CD14-positive monocyte (primary cell): ENCODE results near the gene PEX16. TPM values are rescaled to one million over a fixed set of nuclear protein-coding genes. Genes with fewer than 3 reads are reported as not detected.

Experiments used
- DNase-seq, 3 donors: peaks; one replicate each; pipeline ENCODE4 v3.0.0-alpha.2; 2011 to 2022
- H2AFZ ChIP-seq: 2 replicates; pipeline ENCODE4 v1.6.0; 2012; ENCODE audit warnings: mild to moderate bottlenecking, low read depth, low read length, inconsistent platforms; ENCODE audit not compliant: insufficient read depth, poor library complexity, severe bottlenecking
- H3K27ac ChIP-seq, 2 donors: 1 replicate in 1 of 2; 2 replicates in 1 of 2; pipeline ENCODE4 v1.5.1; 2012 to 2013; ENCODE audit warnings: low read length in 2 of 2, control low read depth in 1 of 2, inconsistent platforms in 1 of 2, low read depth in 1 of 2, mild to moderate bottlenecking in 1 of 2
- H3K27me3 ChIP-seq, 2 donors: one replicate each; pipeline versions ENCODE4 v1.6.0 to v1.6.1; 2011 to 2013; ENCODE audit warnings: low read length in 2 of 2; ENCODE audit not compliant: control insufficient read depth in 2 of 2, insufficient read depth in 2 of 2
- H3K36me3 ChIP-seq, 2 donors: replicated peaks in 1 of 2; 1 replicate in 1 of 2; 2 replicates in 1 of 2; pipeline versions ENCODE4 v1.5.1 to v1.6.1; 2012 to 2013; ENCODE audit warnings: low read length in 2 of 2, control low read depth in 1 of 2, inconsistent platforms in 1 of 2, mild to moderate bottlenecking in 1 of 2; ENCODE audit not compliant: insufficient read depth in 2 of 2, control insufficient read depth in 1 of 2
- H3K4me1 ChIP-seq, 2 donors: 1 replicate in 1 of 2; 2 replicates in 1 of 2; pipeline versions ENCODE4 v1.5.1 to v1.6.1; 2012 to 2013; ENCODE audit warnings: low read length in 2 of 2, control low read depth in 1 of 2, inconsistent platforms in 1 of 2, mild to moderate bottlenecking in 1 of 2, moderate library complexity in 1 of 2; ENCODE audit not compliant: insufficient read depth in 2 of 2, control insufficient read depth in 1 of 2
- H3K4me2 ChIP-seq: replicated peaks from 2 replicates; pipeline ENCODE3; 2012; ENCODE audit warnings: low read length, moderate library complexity, mild to moderate bottlenecking; ENCODE audit not compliant: poor library complexity, severe bottlenecking; ENCODE audit errors: extremely low read depth
- H3K4me3 ChIP-seq, 3 experiments: fragments of 200-600 bp in 1 of 3; sonication (generic) in 1 of 3; replicated peaks in 1 of 3; 1 replicate in 2 of 3; 2 replicates in 1 of 3; pipeline ENCODE4 v1.5.1; 2011 to 2013; ENCODE audit warnings: low read length in 3 of 3, mild to moderate bottlenecking in 3 of 3, control low read depth in 2 of 3, low read depth in 2 of 3, inconsistent platforms in 1 of 3, moderate library complexity in 1 of 3
- H3K79me2 ChIP-seq: 2 replicates; pipeline ENCODE4 v1.6.0; 2012; ENCODE audit warnings: mild to moderate bottlenecking, control low read depth, inconsistent platforms, low read length, moderate library complexity; ENCODE audit not compliant: insufficient read depth
- H3K9ac ChIP-seq: 2 replicates; pipeline ENCODE4 v1.6.0; 2017; ENCODE audit warnings: low read length, mild to moderate bottlenecking; ENCODE audit not compliant: insufficient read depth, poor library complexity, severe bottlenecking
- H3K9me3 ChIP-seq, 2 donors: replicated peaks in 1 of 2; 1 replicate in 1 of 2; 2 replicates in 1 of 2; pipeline versions ENCODE4 v1.5.1 to v1.6.1; 2012 to 2013; ENCODE audit warnings: low read length in 2 of 2, control low read depth in 1 of 2; ENCODE audit not compliant: control insufficient read depth in 1 of 2, insufficient read depth in 1 of 2
- H4K20me1 ChIP-seq: 2 replicates; pipeline ENCODE4 v1.6.0; 2012; ENCODE audit warnings: mild to moderate bottlenecking, low read length, control low read depth, moderate library complexity; ENCODE audit not compliant: insufficient read depth
- H3K27ac Mint-ChIP-seq, 7 donors: one replicate each; pipeline ENCODE4 v1.8.0; 2020; ENCODE audit warnings: mild to moderate bottlenecking in 7 of 7, mixed read lengths in 7 of 7, moderate library complexity in 6 of 7, inconsistent platforms in 2 of 7
- H3K27me3 Mint-ChIP-seq, 3 donors: one replicate each; pipeline ENCODE4 v1.8.0; 2021 to 2022; ENCODE audit warnings: low read depth in 3 of 3, mild to moderate bottlenecking in 3 of 3, mixed read lengths in 3 of 3, moderate library complexity in 3 of 3, inconsistent platforms in 1 of 3
- H3K36me3 Mint-ChIP-seq, 2 donors: one replicate each; pipeline ENCODE4 v1.8.0; 2020; ENCODE audit warnings: mixed read lengths in 2 of 2, inconsistent platforms in 1 of 2, mild to moderate bottlenecking in 1 of 2
- H3K4me1 Mint-ChIP-seq: one replicate; pipeline ENCODE4 v1.8.0; 2020; ENCODE audit warnings: mild to moderate bottlenecking, mixed read lengths
- H3K4me3 Mint-ChIP-seq, 2 donors: one replicate each; pipeline ENCODE4 v1.8.0; 2020; ENCODE audit warnings: mild to moderate bottlenecking in 2 of 2, mixed read lengths in 2 of 2, moderate library complexity in 1 of 2
- H3K9me3 Mint-ChIP-seq, 7 donors: one replicate each; pipeline ENCODE4 v1.8.0; 2020 to 2022; ENCODE audit warnings: mixed read lengths in 7 of 7, mild to moderate bottlenecking in 6 of 7, moderate library complexity in 6 of 7, inconsistent platforms in 2 of 7
- CTCF ChIP-seq: fragments of 200-600 bp; IDR thresholded peaks from one replicate; pipeline ENCODE4 v1.8.0; 2022; ENCODE audit warnings: antibody characterized with exemption, mild to moderate bottlenecking
- WGBS: methylation state at CpG from one replicate; pipeline ENCODE4 v1.1.5; 2013; ENCODE audit warnings: missing lambda C conversion rate; ENCODE audit not compliant: insufficient coverage; 5-methylcytosine and 5-hydroxymethylcytosine counted together
- intact Hi-C, 2 donors: fragments of 100-400 bp; cut with micrococcal nuclease; formaldehyde crosslinking; loops; one replicate each; pipeline versions ENCODE4 v1.15.0 to v1.15.1; 2023
- polyA plus RNA-seq, 3 donors: library from polyadenylated mRNA; depleted of rRNA in 1 of 3; unstranded in 2 of 3; stranded (reverse) in 1 of 3; fragments of 300-500 nt in 2 of 3; fragments of >200 nt in 1 of 3; fragmentation: Illumina TruSeq in 2 of 3; gene quantifications; 1 replicate in 2 of 3; 2 replicates in 1 of 3; pipeline ENCODE4 v1.2.3, GENCODE V29; 2012 to 2021

PEX16 gene
- polyA plus RNA-seq, 3 donors: 33.8 to 46.1 (median 35.1) TPM

DNA sequence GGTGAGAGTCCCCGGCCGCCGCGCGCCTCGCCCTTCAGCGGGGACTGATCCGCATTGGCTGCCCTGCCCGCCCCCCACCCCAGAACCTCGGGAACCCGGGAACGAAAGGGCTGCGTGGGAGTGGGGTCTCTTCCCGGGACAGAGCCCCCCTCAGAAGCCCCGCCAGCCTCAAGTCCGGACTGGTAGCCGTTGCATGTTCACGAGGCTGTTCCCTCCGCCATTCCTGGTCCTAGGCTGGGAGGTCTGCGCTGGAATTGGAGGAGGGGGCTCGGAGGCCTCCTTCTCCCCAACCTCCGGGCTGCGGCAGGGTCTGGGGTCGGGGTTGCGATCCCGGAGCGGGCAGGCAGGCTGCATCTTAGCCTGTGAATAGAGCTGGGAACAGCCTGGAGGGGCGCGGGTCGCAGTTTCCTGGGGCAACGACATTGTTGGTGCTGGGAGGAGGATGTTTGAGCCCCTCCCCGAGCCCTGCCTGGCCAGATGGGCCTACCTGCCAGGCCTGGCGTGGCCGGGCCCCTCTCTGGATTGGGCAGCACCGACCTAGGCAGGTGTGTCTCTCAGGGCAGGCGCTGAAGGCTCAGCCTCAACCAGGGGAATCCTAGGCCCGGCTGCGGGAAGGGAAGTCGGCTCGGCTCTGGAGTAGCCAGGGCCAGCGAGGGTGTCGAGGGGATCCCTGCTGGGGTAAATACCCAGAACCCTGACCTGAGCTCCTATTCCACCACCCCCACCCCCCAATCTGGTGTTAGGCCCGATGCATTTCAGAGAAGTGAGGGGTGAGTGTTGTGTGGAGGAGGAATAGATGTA is 31.6 kb downstream of the PEX16 start:
- Histone ChIP-seq H3K36me3 (peaks cover 13 to 15% of the 10 kb centered on the region in 2 donors), H3K9ac (no peak overlapping the region), H2AFZ (no peak overlapping the region), H3K4me1 (peaks cover 5 to 6% of the 10 kb centered on the region in 2 donors), H4K20me1 (peaks cover 25% of the 10 kb centered on the region), H3K27me3 (peaks cover 14 to 26% of the 10 kb centered on the region in 2 donors), H3K27ac (no peak overlapping the region), H3K4me3 (peak overlapping the region in 1 of 3 experiments; percentile 63), H3K79me2 (no peaks in the 10 kb centered on the region), H3K4me2 (peak overlapping the region; percentile 64), H3K9me3 (no peaks in the 10 kb centered on the region)
- peaks cover 3% of the 10 kb centered on the region for H3K4me1 Mint-ChIP-seq
- no peak for DNase-seq
- WGBS: 11% methylated on average over 10 of the region's 43 CpGs
- no peak for TF ChIP-seq CTCF
- intact Hi-C loops: no loop called here
- no peak overlapping the region for H3K27ac Mint-ChIP-seq
- peak overlapping the region; percentile 24 to 37 for H3K4me3 Mint-ChIP-seq
- H3K27me3 Mint-ChIP-seq: peaks cover 17 to 46% (median 29%) of the 10 kb centered on the region in 3 donors
- H3K9me3 Mint-ChIP-seq: peaks cover 0 to 5% (median 0%) of the 10 kb centered on the region in 7 donors
- peaks cover 13 to 14% of the 10 kb centered on the region in 2 donors for H3K36me3 Mint-ChIP-seq

GRCh38 chr11:45885274-45885920 is 32.3 kb downstream of the PEX16 start, which contains the start of gene MAPK8IP1:
Gene MAPK8IP1, plus strand, starts transcription at chr11:45885651. Its CDS starts 170 bp downstream, at chr11:45885821.
- Mint-ChIP-seq H3K27me3 (peaks cover 16 to 46% (median 29%) of the 10 kb centered on the region in 3 donors), H3K4me1 (peaks cover 3% of the 10 kb centered on the region), H3K36me3 (peaks cover 20 to 21% of the 10 kb centered on the region in 2 donors), H3K4me3 (peak within 1 kb of the TSS; percentile 64 to 89), H3K27ac (no peak within 1 kb of the TSS), H3K9me3 (peaks cover 0 to 5% (median 0%) of the 10 kb centered on the region in 7 donors)
- no peak within 1 kb of the TSS for H3K9ac ChIP-seq
- peak within 1 kb of the TSS in 1 of 3 experiments; percentile 63 for H3K4me3 ChIP-seq
- H3K9me3 ChIP-seq: no peaks in the 10 kb centered on the region
- under 1% methylated on average over 66 of the region's 73 CpGs for WGBS
- H3K4me1 ChIP-seq: peaks cover 5 to 6% of the 10 kb centered on the region in 2 donors
- intact Hi-C loops: no loop called here
- peaks cover 25% of the 10 kb centered on the region for H4K20me1 ChIP-seq
- TF ChIP-seq CTCF: no peak
- no peak within 1 kb of the TSS for H3K27ac ChIP-seq
- DNase-seq: peak; percentile 12 to 27 (median 12)
- no peaks in the 10 kb centered on the region for H3K79me2 ChIP-seq
- no peak within 1 kb of the TSS for H2AFZ ChIP-seq
- H3K4me2 ChIP-seq: peak within 1 kb of the TSS; percentile 64
- H3K36me3 ChIP-seq: peaks cover 20 to 22% of the 10 kb centered on the region in 2 donors
- peaks cover 14 to 26% of the 10 kb centered on the region in 2 donors for H3K27me3 ChIP-seq
